Activated CD4-positive, CD25-positive, alpha-beta regulatory T cell treated with anti-CD3 and anti-CD28 coated beads, Interleukin-2, amount 50 U/mL, for 16 hours (primary cell): ENCODE measurements around the gene PATJ.

Experiments
- DNase-seq: peaks from one replicate; pipeline ENCODE4 v3.0.0-alpha.2; 2020; ENCODE audit warnings: low read depth, low spot score

PATJ gene

DNA sequence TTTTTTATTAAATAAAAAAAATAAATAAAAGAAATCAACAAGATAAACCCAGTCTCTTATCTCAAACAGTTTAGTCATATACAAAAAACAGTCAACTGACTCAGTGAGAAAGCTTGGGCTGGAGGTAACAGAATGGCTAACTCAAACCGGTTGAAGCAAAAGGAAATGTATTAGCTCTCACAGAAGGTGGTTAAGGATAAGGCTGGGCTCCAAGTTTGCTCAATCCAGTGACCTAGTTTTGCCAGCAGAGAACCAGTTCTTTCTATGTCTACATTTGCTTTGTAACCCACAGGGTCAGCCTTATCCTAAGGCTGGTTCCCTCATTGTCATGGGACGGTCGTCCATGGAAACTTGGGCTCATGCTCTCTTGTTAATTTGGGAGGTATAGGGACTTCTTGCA, 307.9 kb downstream of the PATJ start:
- DNase-seq: no peak

DNA sequence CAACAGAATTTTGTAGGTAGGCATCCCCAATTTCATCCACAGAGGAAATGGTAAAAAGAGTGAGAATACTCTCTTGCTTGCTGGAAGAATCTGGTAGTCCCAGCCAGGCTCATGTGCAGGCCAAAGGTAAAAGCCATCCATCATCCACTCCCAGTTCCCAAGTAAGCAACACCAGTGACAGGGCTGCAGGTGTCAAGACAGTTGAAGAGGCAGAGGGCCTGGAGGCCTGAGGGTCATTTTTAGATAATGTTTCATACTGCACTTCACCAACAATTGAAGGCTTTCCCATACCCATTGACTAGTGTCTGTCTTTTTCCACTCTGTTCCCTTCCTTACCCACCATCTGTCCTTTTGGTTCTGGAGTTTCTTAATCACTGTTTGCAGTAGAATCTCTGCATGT, 310.7 kb downstream of the PATJ start:
- DNase-seq: no peak

DNA sequence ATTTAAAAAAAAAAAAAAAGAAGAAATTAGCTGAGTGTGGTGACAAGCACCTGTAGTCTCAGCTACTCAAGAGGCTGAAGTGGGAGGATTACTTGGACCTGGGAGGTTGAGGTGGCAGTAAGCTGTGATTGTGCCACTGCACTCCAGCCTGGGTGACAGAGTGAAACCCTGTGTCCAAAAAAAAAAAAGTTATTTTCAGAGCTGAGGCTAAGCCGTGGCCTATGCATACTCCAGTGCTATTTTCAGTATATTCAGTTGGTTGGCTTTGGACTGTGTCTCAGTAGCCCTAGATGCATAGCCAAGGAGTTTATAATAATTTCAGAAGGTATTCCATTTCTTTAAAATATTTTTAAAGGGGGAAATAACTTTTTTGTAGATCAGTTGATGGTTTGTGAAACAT, 311.9 kb downstream of the PATJ start:
- DNase-seq: no peak

DNA sequence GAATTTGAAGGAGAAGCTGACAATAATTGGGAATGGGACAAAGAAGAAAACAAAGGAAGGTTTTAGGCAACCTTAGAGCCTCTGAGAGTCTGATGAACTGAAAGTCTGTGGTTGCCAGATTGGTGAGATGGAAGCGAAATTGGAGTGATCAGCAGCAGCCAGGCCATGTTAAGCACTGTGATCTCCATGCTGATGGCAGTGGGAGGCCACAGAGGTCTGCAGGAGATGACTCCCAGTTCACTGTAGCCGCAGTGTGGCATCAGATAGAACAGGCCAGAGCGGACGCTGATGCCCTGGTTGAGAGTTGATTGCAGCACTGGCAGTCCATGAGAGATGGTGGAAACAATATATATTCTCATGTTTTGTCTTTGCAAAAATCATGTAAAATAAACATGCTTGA, 314.9 kb downstream of the PATJ start:
- DNase-seq: no peak

DNA sequence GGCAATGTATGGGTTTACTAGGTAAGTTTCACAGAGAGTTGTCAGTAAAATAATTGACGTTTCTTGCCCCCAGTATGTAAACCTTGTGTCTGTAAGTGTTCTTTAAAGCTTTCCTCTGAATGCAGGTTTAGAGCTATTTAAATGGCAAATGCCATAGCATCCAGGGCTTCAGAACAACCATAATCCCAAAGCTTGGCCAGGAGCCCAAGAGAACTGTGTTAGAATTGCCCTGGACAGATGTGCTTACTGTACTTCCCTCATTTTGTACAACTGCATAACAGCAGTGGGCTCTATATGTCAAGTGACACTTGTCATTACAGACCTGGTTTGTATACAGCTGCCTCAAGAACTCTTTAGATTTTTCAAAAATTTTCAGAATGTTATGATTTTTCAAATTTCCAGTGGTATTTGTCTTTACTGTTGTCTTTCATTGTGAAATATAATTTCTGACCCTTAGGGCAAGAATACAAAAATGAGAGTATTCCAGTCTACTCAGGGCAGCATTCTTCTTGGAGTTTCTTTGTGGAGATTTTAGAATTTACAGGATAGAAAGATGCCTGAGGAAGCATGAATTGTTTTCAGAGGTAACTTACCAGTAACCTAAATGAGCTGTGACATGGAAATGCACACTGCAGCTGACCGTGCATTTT, 315.5 kb downstream of the PATJ start:
- DNase-seq: no peak

DNA sequence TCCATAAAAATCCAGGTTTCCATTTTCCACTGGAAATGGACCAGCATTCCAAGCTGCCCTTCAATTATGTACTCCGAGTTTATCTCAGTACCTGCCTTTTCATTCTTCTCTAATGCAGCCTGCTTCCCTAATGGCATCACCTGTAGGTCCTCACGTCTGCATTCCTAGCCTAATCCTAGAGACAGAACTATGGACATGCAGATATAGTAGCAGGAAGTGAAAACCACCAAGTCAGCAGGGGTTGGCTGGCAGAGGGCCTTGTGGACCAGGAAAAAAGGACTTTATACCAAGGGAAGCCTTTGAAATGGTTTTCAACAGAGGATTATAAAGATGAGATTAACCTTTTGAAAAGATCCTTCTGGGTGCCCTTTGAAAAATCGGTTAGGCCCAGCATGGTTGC, 316.7 kb downstream of the PATJ start:
- DNase-seq: no peak

DNA sequence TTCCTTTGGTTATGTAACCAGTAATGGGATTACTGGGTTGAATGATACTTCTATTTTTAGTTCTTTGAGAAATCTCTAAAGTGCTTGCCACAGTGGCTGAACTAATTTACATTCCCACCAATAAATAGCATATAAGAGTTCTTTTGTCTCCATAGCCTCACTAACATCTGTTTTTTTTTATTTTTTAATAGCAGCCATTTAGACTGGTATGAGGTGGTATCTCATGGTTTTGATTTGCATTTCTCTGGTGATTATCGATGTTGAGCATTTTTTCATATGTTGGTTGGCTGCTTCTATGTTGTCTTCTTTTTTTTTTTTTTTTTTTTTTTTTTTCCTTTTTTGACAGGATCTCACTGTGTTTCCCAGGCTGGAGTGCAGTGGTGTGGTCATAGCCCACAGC, 319.8 kb downstream of the PATJ start:
- no peak for DNase-seq

DNA sequence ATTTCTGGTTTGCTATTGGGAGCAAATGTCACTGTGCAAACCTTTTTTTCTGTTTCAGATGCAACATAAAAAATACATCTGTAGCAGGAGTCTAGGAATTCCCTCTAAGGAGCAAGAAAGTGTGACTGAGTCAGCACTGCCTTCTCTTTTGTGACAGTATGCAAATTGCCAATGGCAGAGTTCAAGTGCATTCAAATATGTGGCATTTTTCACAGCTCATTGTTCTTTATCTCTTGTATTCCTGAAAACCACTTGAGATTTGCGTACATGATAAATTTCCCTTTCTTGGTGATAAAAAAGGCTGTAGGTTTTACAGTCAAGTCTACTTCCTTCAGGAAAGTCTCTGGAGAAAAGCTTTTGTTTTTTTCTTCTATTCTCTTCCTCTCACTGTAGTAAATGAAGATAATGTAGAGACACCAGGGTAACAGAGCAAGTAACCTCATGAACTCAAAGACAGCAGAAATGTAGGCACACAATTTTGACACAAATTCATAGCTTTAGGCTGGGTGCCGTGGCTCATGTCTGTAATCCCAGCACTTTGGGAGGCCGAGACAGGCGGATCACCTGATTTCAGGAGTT, 322.6 kb downstream of the PATJ start:
- no peak for DNase-seq

DNA sequence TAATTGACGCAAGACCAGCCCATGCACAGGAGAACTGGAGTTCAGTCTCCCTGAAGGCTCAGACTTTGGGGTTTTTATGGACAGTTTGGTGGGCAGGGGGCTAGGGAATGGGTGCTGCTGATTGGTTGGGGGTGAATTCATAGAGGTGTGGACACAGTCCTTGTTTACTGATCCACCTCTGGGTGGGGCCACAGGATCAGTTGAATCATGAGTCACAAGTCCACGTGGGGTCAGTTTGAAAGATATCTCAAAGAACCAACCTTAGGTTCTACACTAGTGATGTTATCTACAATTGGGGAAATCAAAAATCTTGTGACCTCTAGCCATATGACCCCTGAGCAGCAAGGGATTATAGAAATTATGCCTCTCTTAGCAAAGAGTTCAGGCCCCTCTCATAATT, 324.4 kb downstream of the PATJ start:
- DNase-seq: no peak

DNA sequence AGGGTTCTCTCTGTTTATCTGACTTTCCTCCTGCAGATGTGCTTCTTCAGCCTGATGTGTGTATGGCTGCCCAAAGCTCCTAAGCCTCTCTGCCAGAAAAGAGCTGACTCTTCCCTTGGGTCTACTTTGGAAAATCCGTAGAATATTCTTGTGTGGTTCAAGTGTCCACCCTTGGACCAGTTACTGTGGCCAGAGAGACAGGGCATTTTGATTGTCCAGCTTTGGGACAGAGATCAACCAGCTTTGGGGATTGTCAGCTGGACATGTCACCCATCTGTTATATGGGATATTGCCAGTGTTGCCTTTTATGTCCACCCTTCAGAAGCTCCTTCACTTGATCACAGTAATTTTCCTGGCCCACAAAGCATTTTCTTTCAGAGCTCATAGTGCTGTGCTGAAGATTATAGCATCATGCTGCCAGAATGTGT, 326.1 kb downstream of the PATJ start:
- no peak for DNase-seq

DNA sequence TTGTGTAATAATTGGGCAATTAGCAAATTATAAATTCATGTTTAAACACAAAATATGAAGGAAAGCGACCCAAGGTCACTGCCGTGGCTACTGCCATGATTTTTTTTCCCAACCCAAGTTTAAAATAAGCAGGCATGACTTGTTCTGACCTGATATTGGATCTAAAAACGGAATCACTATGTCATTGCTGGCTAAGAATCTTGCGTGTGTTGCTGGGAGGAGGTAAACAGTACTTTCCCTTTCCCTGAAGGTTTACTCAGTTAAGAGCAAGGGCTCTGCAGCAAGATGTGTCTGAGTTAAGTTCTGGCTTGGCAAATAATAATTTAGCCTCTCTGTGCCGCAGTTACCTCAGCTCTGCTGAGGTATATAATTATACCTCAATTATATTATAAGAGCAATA, 326.7 kb downstream of the PATJ start:
- no peak for DNase-seq

DNA sequence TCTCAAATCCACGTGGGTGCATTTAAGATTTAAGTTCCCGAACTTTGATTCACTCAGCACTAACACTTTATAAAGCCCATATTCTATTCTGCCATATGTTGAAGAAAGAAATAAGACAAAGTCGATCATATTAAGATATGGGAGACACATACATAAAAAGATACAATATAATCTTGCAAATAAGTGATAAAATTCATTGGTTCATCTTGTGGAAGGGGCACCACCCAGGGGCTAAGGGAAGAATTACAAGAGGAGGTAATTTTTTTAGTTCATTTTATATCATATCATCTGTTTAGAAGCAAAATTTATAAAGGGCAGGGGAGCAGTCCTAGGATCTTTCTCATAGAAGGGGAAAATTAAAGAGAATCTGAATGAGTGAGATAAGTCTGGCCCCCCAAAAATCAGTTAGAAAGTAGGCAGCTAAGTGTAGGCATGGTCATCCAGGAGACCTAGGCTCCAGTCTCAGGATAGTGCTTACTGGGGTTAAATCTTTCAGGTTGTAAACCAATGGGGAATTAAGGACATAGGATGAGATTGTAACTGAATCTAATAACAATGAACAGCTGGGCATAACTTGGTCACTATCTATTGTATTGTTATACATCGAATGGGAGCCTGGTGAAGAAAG, 328.2 kb downstream of the PATJ start:
- DNase-seq: no peak

DNA sequence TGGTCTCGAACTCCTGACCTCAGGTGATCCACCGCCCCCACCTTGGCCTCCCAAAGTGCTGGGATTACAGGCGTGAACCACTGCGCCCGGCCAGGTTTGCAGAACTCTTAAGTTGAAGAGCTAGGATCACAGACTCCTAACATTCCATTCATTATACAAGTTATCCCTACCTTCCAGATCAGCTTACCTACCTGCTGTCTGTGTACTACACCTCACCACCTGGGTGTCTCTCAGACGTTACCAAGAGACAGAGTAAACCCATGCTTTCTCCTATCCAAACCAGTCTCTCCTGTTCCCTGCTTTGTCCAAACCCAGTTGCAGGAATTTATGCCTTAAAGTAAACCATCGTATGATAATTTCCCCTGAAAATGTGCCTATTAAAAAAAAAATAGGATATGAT, 329.4 kb downstream of the PATJ start:
- no peak for DNase-seq

DNA sequence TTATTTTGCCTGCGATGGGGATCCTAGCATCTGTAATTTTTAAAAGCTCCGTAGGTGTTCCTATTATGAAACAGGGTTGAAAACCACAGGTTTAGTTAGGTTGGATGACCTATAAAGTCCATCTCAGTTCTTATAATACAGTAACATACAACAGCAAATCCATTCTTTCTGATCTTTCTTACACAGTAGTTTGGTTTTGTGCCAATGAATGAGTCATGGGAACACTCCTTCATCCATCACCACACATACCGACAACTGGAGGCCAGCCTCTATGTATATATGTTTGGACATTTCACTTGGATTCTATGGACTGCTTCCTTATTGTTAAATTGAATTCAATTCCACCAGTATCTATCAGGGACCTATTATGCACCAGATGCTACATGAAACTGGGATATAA, 334.0 kb downstream of the PATJ start:
- DNase-seq: no peak

DNA sequence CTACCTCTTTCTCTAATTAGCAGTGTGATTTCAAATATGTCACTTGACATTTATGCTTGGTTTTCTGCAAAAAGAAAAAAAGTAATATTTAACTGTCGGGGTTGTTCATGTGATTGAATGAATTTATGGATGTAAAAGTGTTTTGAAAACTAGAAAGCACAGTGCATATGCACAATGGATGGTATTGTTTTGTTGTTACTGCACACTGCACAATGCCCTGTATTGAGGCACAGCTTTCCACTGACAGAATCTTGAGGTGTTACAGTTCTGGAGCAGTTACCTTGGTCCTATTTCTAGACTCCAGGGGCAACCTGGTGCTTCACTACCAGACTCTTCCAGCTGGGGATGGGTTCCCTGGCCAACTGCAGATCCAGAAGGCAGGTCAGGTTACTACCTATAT, 335.5 kb downstream of the PATJ start:
- DNase-seq: no peak

DNA sequence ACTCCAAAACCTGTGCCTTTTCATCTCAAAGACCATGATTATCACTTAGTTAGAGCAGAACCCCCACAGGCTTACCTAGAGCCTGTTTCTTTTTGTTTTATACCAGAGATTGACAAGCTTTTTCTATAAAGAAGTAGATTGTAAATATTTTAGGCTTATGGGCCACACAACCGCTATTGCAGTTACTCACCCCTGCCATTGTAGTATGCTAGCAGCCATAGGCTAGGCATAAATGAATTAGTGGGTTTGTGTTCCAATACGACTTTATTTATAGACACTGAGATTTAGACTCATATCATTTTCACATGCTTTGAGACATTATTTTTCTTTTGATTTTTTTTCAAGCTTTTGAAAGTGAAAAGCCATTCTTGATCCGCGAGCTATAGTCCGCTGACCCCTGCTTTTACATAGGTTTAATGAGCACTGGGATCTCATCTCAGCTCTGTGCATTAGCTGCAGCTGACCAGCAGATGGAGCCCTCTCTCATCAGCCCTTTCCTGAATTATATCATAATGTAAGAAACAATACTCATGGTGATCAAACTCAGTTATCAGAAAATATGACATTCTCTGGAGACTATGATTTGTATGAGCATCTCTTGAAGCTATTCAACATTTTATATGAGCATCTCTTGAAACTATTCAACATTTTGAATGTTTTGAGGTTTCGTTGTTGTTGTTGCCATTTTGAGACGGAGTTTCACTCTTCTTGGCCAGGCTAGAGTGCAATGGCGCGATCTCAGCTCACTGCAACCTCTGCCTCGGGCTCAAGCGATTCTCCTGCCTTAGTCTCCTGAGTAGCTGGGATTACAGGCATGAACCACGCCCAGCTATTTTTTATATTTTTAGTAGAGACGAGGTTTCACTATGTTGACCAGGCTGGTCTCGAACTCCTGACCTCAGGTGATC, 340.4 kb downstream of the PATJ start:
- no peak for DNase-seq

DNA sequence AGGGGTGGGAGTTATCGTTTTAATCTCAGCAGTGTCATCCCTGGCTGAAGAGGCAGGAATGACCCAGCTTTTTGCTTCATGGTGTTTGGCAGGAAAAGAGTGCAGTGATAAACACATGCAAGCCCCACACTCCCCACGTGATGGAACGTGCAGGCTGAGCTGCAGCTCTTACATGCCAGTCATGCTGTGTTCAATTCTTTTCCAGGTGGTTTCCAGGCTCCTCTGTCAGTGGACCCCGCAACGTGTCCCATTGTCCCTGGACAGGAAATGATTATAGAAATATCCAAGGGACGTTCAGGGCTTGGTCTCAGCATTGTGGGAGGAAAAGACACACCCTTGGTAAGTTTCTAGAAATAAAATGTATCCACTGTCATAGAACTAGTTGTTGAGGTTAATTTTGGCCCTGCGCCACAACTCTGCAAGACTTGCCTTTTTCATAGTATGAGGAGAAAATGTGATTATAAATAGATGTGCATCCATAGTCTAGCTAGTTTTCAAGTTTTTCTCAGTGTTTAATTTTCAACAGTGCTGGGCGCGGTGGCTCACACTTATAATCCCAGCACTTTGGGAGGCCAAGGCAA, 342.1 kb downstream of the PATJ start:
- DNase-seq: no peak

DNA sequence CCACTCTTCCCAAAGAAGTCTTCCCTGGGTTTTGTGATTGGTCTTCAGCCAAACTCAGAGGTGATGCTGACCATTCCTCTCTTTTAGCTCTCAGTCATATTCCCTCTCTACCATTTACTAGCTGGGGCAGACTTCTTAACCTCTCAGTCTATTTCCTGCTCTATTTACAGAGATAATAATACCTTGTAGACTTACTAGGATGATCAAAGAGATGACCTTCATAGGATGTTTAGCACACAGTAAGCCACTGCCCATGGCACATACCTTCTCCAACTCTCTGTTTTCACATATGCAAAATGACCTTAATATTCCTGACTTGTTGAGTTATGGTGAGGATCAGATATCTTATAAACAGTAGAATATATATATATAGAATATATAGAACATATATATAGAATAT, 346.2 kb downstream of the PATJ start:
- no peak for DNase-seq

DNA sequence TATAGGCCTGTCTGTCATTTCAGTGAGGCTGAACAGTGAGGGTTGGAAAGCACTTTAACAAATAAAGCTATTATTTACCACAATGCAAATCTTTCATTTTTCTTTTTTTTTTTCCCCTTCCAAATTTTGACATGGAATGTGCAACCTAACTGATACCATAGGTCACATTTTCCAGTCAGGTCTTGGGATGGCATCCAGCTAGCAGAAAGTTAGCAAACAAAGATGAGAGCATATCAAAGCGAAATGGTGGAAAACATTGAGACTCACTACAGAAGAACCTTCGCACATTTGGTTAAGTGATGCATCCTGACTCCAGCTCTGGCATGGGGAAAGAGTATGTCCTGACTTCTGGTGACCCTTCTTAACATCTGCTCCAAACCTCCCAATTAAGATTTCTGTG, 347.3 kb downstream of the PATJ start:
- no peak for DNase-seq

DNA sequence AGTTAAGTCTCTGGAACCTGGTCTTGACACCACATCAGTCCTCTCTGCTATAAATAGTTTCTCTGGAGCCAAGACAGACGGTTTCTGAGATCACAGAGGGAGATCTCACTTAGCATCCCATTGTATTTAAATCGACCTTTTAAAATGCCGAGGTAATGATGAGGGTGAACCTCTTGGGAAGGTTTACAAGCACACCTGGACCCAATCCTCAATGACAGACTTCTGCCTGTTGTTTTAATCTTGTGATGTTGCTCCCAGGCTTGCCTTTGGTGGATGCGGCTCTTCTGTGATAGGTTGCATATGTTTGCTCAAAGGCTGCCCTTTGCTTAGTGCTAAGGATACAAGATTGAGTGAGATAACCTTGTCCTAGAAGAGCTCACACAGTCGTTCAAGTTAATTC, 347.7 kb downstream of the PATJ start:
- DNase-seq: no peak

DNA sequence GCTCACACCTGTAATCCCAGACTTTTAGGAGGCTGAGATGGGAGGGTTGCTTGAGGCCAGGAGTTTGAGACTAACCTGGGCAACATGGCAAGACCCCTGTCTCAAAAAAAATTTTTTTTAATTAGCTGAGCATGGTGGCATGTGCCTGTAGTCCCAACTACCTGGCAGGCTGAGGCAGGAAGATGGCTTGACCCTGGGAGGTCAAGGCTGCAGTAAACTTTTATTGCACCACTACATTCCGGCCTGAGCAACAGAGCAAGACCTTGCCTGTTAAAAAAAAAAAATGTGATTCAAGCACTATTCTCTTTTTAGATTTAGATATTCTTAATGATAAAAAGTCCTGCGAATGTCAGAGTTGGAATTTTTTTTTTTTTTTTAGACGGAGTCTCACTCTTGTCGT, 349.8 kb downstream of the PATJ start:
- no peak for DNase-seq

DNA sequence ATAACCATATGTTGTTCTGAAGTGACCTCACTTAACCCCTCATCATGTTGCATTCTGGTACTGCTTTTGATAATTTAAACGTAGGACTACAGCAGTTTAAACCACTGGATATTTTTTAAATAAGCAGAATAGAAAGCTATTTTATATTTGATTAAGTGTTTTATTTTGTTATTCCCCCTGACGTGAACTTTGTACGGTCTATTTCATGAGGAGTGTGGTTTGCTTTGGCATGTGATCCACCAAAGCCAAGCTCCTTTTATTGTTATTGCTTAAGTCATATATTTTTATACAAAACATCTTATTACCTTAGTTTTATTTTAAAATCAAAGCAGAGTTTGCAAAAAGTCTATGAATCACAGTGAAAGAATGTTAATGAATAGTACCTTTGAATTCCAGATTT, 351.0 kb downstream of the PATJ start:
- DNase-seq: no peak
